Urinary bladder (tissue), 4 donors: ENCODE measurements around the gene GOLPH3. TPM values are rescaled to one million over a fixed set of nuclear protein-coding genes. Genes with fewer than 3 reads are reported as not detected.
"Not testable (repeated sequence)": the region's sequence is repeated elsewhere in the genome, so short reads cannot be mapped to it uniquely, and the experiment has no call there.

Experiments
- DNase-seq: peaks from one replicate; pipeline ENCODE4 v3.0.0-alpha.2; 2015; ENCODE audit errors: extremely low spot score
- H3K27ac ChIP-seq: one replicate; pipeline ENCODE4 v1.5.1; 2013; ENCODE audit warnings: low read depth, mild to moderate bottlenecking, moderate library complexity
- H3K36me3 ChIP-seq: one replicate; pipeline ENCODE4 v1.6.1; 2013; ENCODE audit warnings: mild to moderate bottlenecking, moderate library complexity; ENCODE audit not compliant: insufficient read depth
- H3K4me1 ChIP-seq: one replicate; pipeline ENCODE4 v1.6.1; 2013; ENCODE audit warnings: mild to moderate bottlenecking, moderate library complexity; ENCODE audit not compliant: insufficient read depth
- H3K4me3 ChIP-seq: one replicate; pipeline ENCODE4 v1.5.1; 2013; ENCODE audit warnings: low read depth, low read length
- WGBS: extraction: QIAGEN DNeasy Blood & Tissue Kit; methylation state at CpG from one replicate; pipeline ENCODE4 v1.1.7; 2013; 5-methylcytosine and 5-hydroxymethylcytosine counted together
- polyA plus RNA-seq: library from polyadenylated mRNA; stranded (reverse); fragments of 200-250 nt; gene quantifications from one replicate; pipeline ENCODE4 v1.2.3, GENCODE V29; 2013
- total RNA-seq: library from RNA; depleted of rRNA; stranded (reverse); fragments of >200 nt; gene quantifications from one replicate; pipeline ENCODE4 v1.2.3, GENCODE V29; 2014
- donor health status: healthy with polysubstance abuse.
- donor health status: healthy.

GOLPH3 gene
- total and polyA plus RNA-seq, 2 donors = 68.6 to 73.1 TPM

GRCh38 chr5:32138839-32139493 is 35.2 kb downstream of the GOLPH3 start:
- no peak for DNase-seq
- Histone ChIP-seq H3K4me1 (no peaks in the 10 kb centered on the region), H3K27ac (no peak overlapping the region), H3K4me3 (no peak overlapping the region), H3K36me3 (no peaks in the 10 kb centered on the region)
- 91% methylated on average over 7 of the region's 7 CpGs for WGBS

GRCh38 chr5:32136342-32136741 is 37.8 kb downstream of the GOLPH3 start:
- no peak overlapping the region for H3K4me3 ChIP-seq
- 80% methylated on average over 7 of the region's 7 CpGs for WGBS
- no peaks in the 10 kb centered on the region for H3K36me3 ChIP-seq
- no peaks in the 10 kb centered on the region for H3K4me1 ChIP-seq
- no peak for DNase-seq
- no peak overlapping the region for H3K27ac ChIP-seq

DNA sequence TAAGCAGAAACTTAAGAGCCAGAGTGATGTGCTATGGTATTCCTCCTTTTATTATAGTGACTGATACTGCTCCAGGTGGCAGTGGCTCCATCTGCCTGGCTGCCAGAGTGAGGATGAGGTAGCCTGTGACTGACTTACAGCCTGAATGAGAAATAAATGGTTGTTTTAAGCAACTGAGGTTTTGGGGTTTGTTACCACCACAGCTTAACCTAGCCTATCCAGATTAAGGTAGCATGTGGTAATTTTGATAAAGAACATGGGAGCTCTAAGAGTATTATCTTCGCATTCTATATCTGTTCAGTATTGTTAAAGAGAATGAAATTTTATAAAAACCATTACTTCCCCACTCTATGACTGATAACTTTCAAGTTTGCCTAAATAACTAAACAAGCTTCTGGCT is 39.0 kb downstream of the GOLPH3 start:
- Histone ChIP-seq H3K4me3 (no peak overlapping the region), H3K36me3 (no peaks in the 10 kb centered on the region), H3K4me1 (no peaks in the 10 kb centered on the region), H3K27ac (no peak overlapping the region)
- WGBS = 99% methylated on average over 1 of the region's 1 CpG
- DNase-seq = no peak

- DNase-seq = no peak
- no peaks in the 10 kb centered on the region for H3K36me3 ChIP-seq
- no peak overlapping the region for H3K4me3 ChIP-seq
- H3K4me1 ChIP-seq = no peaks in the 10 kb centered on the region
- no peak overlapping the region for H3K27ac ChIP-seq
Observed at GRCh38 chr5:32132757-32133156, 41.4 kb downstream of the GOLPH3 start.

- WGBS = 81% methylated on average over 1 of the region's 1 CpG
- Histone ChIP-seq H3K27ac (no peak overlapping the region), H3K36me3 (no peaks in the 10 kb centered on the region), H3K4me1 (no peaks in the 10 kb centered on the region), H3K4me3 (no peak overlapping the region)
- DNase-seq = no peak
Observed at GRCh38 chr5:32131604-32132003, 42.5 kb downstream of the GOLPH3 start.

DNA sequence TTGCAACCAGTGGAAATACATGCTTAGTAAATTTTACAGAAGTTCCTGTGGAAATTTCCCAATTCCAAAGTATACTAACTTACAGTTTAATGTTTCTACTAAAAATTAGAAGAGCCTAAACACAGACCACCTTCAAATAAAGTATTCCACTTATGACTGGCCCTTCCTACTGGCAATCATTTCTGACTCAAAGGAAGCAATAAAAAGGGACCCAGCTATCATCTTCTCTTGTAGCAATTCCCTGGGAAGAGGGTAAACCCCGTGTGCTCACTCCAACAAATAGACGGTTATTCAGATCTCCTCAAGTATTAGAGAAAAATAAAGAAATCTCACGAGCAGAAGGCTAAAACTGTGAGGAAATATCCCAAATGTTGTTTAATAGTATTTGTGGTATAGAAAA is 43.3 kb downstream of the GOLPH3 start:
- Histone ChIP-seq H3K4me1 (no peaks in the 10 kb centered on the region), H3K27ac (no peak overlapping the region), H3K36me3 (no peaks in the 10 kb centered on the region), H3K4me3 (no peak overlapping the region)
- DNase-seq = no peak
- 81% methylated on average over 3 of the region's 3 CpGs for WGBS

DNA sequence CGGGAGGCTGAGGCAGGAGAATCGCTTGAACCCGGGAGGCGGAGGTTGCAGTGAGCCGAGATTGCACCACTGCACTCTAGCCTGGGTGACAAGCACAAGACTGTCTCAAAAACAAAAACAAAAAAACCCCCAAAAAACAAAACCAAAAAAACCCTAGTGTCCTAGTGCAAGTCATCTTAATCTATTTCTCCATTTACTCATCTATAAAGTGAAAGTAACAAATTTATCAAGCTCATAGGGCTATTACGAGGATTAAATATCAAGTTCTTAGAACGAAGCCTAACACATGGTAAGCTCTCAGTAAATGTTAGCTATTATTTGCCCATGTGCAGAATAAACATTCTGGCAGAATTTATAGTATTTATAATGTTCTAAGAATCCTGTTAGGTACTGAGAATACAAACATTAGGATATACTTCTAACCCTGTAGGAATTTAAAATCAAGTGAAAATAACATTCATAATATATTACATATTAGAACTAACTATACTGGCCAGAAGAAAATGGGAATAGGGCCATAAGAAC is 45.0 kb downstream of the GOLPH3 start:
- DNase-seq = no peak
- Histone ChIP-seq H3K4me3 (no peak overlapping the region), H3K4me1 (no peaks in the 10 kb centered on the region), H3K36me3 (no peaks in the 10 kb centered on the region), H3K27ac (no peak overlapping the region)
- 73% methylated on average over 7 of the region's 7 CpGs for WGBS

- Histone ChIP-seq H3K27ac (no peak overlapping the region), H3K36me3 (no peaks in the 10 kb centered on the region), H3K4me3 (no peak overlapping the region), H3K4me1 (no peaks in the 10 kb centered on the region)
- DNase-seq = no peak
- 84% methylated on average over 3 of the region's 3 CpGs for WGBS
Observed at GRCh38 chr5:32127711-32128110, 46.4 kb downstream of the GOLPH3 start.

GRCh38 chr5:32126691-32127090 is 47.4 kb downstream of the GOLPH3 start:
- no peaks in the 10 kb centered on the region for H3K4me1 ChIP-seq

DNA sequence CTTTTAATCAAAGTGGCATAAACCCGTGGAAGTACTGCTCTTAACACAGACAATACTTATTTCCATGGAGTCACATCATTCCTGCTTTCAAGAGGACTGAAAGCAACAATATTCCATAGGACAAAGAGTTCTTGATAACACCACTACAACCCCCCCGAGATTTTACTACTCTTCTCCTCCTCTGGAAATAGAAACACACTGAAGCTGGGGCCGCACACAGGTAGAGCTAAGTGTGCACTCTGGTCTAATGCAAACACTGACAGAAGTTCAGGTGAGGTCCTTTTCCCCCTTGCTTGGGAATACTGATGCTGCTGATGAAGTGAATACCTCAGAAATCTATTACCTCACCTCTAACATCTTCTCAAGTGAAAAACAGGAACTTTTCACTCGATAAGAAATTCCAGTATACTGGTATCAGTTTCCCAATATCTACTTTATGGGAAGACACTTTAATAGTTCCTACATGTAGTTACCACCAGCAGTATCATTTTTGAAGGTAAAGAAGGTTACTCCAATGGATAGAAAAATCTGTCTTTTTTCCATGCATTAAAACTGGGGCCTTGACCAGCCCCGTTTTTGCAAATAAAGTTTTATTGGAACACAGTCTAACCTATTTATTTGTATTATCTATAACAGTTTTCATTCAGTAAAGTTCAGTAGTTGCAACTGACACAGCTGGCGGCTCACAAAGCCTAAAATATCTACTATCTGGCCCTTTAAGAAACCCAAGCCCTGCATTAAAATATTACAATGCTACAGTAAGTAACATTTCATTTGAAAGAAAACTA is 50.0 kb downstream of the GOLPH3 start:
- DNase-seq = no peak
- WGBS = 89% methylated on average over 6 of the region's 6 CpGs
- Histone ChIP-seq H3K4me1 (no peaks in the 10 kb centered on the region), H3K36me3 (no peaks in the 10 kb centered on the region), H3K4me3 (no peak overlapping the region), H3K27ac (no peak overlapping the region)

More at GRCh38 chr5:32126691-32127090, 47.4 kb downstream of the GOLPH3 start:
- DNase-seq = no peak
- H3K4me3 ChIP-seq = no peak overlapping the region
- no peaks in the 10 kb centered on the region for H3K36me3 ChIP-seq
- WGBS = 27% methylated on average over 1 of the region's 1 CpG
- H3K27ac ChIP-seq = no peak overlapping the region

GRCh38 chr5:32123058-32123805 is 50.9 kb downstream of the GOLPH3 start:
- H3K36me3 ChIP-seq = no peaks in the 10 kb centered on the region
- H3K27ac ChIP-seq = no peak overlapping the region
- no peak overlapping the region for H3K4me3 ChIP-seq
- WGBS = 91% methylated on average over 8 of the region's 8 CpGs
- no peak for DNase-seq
- no peaks in the 10 kb centered on the region for H3K4me1 ChIP-seq

DNA sequence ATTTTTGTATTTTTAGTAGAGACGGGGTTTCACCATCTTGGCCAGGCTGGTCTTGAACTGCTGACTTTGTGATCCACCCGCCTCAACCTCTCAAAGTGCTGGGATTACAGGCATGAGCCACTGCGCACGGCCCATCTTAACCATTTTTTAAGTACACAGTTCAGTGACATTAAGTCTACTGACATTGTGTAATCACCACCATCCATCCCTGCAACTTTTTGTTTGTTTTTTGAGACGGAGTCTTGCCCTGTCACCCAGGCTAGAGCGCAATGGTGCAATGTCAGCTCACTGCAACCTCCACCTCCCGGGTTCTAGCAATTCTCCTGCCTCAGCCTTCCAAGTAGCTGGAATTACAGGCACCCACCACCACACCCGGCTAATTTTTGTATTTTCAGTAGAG is 55.2 kb downstream of the GOLPH3 start:
- H3K4me1 ChIP-seq, H3K27ac ChIP-seq, H3K36me3 ChIP-seq, DNase-seq, H3K4me3 ChIP-seq: not testable (repeated sequence)
- whole genome bisulfite sequencing = 98% methylated on average over 8 of the region's 8 CpGs

GRCh38 chr5:32116574-32117313 is 57.4 kb downstream of the GOLPH3 start:
- DNase-seq = no peak
- H3K4me3 ChIP-seq = no peak overlapping the region
- 95% methylated on average over 4 of the region's 4 CpGs for WGBS
- no peak overlapping the region for H3K27ac ChIP-seq
- no peaks in the 10 kb centered on the region for H3K4me1 ChIP-seq
- no peaks in the 10 kb centered on the region for H3K36me3 ChIP-seq
